ENCODE measurements around the gene PRSS21.

The PRSS21 gene

GRCh38 chr16:2803545-2804195, 13.4 kb upstream of the PRSS21 start:
- no peak for DNase-seq (ENCODE audit: low read depth in 1 of 2, low spot score in 1 of 2)

DNA sequence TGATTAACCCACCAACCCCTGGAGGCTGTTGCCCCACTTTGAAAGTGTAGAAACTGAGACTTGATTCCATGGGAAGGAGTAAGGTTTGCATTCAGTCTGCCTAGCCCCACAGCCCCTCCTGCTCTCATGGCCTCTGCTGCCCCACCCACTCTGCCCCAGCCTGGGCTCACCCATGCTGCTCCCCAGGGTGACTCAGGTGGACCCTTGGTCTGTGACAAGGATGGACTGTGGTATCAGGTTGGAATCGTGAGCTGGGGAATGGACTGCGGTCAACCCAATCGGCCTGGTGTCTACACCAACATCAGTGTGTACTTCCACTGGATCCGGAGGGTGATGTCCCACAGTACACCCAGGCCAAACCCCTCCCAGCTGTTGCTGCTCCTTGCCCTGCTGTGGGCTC, 12.3 kb upstream of the PRSS21 start:
- DNase-seq (ENCODE audit: low read depth in 1 of 2, low spot score in 1 of 2), result no peak

- no peak for DNase-seq (ENCODE audit: low read depth in 1 of 2, low spot score in 1 of 2)
These were observed 10.8 kb upstream of the PRSS21 start for GRCh38 chr16:2806286-2806685.

DNA sequence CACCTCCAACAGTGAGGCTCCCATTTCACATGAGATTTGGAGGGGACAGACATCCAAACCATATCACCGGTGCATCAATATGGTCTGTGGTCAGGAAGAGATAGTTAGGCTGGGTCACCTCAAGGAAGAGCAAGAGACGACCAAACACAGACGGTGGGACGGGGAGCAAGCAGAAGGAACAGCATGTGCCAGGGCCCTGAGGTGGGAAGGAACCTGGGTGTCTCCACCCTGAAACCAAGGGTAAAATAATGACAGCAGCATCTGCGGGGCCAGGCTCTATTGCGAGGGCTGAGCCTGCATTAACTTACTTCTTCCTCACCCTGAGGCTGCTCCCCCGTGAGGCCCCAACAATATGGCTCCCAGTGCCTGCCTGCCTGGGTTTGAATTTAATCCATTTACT, 8.9 kb upstream of the PRSS21 start:
- no peak for DNase-seq (ENCODE audit: low read depth in 1 of 2, low spot score in 1 of 2)

DNA sequence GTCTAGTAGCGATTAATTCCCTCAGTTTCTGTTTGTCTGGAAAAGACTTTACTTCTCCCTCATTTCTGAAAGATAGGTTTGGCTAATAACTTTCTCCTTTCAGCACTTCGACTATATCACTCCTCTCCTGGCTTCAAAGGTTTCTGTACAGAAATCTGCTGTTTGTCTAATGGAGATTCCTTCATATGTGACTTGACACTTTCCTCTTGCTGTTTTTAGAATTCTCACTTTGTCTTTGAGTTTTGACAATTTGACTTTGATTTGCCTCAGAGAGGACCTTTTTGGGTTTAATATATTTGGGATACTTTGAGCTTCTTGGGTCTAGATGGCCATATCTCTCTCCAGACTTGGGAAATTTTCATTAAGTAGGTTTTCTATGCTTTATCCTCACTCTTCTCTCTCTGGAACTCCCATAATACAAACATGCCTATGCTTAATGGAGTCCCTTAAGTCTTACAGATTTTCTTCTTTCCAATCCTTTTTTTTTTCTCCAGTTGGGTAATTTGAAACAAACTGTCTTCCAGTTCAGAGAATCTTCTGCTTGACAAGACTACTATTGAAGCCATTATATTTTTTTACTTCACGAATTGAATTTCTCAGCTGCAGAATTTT, 7.8 kb upstream of the PRSS21 start:
- no peak for DNase-seq (ENCODE audit: low read depth in 1 of 2, low spot score in 1 of 2)

- no peak for DNase-seq (ENCODE audit: low read depth in 1 of 2, low spot score in 1 of 2)
These were observed 6.4 kb upstream of the PRSS21 start for GRCh38 chr16:2810651-2811050.

GRCh38 chr16:2811703-2812471, 5.2 kb upstream of the PRSS21 start:
- DNase-seq (ENCODE audit: low read depth in 1 of 2, low spot score in 1 of 2), result no peak

GRCh38 chr16:2813771-2814221, 3.2 kb upstream of the PRSS21 start:
- DNase-seq (ENCODE audit: low read depth in 1 of 2, low spot score in 1 of 2), result no peak

- DNase-seq (ENCODE audit: low read depth in 1 of 2, low spot score in 1 of 2), result no peak
These were observed 2.3 kb upstream of the PRSS21 start for GRCh38 chr16:2814551-2815298.

DNA sequence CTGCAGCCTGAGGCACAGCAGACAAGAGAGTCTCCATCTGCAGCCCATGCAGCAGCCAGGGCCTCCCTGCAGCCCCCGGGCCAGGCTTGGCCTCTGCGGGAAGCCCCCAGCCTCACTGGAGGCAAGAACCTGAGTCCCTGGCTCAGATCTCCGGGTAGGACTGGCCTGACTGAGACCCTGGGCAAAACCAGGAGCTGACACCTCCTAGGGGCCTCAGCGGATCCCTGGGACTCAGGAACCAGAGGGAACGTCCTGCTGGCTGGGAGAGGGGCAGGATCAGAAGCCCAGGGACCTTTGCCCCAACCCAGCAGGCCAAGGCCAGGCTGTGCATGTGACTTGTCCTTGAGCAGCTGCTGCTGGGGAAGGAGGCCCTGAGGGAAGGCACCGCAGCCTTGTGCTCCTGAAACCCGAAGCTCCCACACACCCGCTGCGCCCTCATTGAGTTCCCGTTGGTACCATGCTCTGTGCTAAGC, 1.7 kb upstream of the PRSS21 start:
- no peak for DNase-seq (ENCODE audit: low read depth in 1 of 2, low spot score in 1 of 2)

DNA sequence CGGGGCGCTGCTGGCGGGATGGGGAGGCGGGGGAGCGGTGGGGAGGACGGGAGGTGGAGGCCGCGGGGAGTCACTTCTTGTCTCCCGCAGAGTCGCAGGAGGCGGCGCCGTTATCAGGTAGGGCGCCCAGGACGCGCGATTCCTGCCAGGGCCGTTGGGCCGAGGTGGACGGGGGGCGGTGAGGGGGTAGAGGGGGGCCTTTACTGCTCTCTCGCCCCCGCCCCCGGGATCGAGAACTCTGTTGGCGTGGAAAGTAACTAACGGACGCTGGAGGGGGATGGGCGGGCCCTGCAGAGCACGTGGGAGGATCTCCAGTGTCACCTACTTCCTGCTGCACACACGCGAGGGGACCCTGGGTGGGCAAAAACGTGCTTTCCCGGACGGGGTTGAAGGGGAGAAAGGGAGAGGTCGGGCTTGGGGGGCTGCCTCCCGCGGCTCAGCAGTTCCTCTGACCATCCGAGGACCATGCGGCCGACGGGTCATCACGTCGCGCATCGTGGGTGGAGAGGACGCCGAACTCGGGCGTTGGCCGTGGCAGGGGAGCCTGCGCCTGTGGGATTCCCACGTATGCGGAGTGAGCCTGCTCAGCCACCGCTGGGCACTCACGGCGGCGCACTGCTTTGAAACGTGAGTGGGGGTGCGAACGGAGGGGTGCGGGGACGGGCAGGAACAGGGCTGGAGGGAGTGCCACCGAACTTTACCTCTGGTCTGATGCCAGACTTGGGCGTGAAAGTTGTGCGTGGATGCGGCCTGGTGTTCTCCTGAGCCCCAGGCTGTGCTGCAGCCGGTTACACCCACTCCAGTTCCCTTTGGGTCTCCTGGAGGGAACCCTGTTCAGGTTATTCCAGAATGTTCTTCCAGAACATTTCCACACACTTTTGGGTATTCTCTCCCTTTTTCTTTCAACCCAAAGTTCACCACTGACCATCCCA, 569 bp downstream of the PRSS21 start:
- DNase-seq (ENCODE audit: low read depth in 1 of 2, low spot score in 1 of 2), result no peak

GRCh38 chr16:2818272-2818876, 1.3 kb downstream of the PRSS21 start:
- DNase-seq (ENCODE audit: low read depth in 1 of 2, low spot score in 1 of 2), result no peak

DNA sequence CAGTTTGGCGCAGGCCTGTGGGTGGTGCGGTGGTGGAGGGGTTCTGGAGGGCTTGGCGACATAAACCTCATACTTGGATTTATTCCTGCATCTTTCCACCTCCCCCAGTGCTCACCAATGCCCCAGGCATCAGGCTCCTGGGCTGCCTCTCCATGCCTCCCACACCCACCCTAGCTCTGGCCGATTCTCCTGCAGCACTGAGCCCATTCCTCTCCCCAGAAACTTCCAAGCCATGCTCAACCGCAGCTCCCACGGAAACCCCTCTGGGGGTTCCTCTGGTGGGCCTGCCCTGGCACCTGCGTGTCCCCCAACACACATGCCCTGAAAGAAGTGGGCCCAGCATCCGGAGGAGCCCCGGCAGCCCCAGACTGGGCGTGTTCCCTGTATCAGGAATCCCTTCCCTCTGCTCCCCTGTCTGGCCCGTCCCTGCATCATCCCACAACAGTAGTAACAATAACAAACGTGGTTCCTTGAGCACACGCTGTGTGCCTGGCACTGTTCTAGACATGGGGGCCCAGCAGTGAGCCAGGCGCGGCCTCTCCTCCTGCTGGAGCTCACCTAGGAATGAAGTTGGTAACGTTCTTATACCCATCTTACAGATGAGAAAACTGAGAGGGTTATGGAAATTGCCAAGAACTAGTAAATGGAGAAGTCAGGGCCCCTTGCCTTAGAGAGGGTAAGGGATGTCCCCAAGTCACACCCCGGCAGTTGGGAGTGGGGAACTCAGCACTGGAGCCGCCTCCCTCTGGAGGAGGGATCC, 2.3 kb downstream of the PRSS21 start:
- no peak for DNase-seq (ENCODE audit: low read depth in 1 of 2, low spot score in 1 of 2)

- no peak for DNase-seq (ENCODE audit: low read depth in 1 of 2, low spot score in 1 of 2)
These were observed 3.1 kb downstream of the PRSS21 start for GRCh38 chr16:2819939-2820835.

DNA sequence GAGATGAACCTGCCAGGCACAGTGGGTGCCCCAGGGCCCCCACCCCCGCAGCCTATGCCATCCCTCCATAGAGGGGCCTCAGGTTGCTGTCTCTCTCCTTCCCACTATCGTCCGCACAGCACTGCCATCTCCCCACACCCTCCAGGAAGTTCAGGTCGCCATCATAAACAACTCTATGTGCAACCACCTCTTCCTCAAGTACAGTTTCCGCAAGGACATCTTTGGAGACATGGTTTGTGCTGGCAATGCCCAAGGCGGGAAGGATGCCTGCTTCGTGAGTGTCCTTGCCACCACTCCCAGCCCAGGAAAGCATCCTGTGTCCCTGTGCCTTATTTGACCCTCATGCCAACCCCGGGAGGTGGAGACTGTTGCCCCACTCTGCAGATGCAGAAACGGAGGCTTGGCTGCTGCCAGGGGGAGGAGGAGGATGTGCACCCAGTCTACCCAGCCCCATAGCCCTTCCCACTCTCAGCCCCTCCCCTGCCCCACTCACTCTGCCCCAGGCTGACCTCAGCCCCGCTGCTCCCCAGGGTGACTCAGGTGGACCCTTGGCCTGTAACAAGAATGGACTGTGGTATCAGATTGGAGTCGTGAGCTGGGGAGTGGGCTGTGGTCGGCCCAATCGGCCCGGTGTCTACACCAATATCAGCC, 3.9 kb downstream of the PRSS21 start:
- no peak for DNase-seq (ENCODE audit: low read depth in 1 of 2, low spot score in 1 of 2)

DNA sequence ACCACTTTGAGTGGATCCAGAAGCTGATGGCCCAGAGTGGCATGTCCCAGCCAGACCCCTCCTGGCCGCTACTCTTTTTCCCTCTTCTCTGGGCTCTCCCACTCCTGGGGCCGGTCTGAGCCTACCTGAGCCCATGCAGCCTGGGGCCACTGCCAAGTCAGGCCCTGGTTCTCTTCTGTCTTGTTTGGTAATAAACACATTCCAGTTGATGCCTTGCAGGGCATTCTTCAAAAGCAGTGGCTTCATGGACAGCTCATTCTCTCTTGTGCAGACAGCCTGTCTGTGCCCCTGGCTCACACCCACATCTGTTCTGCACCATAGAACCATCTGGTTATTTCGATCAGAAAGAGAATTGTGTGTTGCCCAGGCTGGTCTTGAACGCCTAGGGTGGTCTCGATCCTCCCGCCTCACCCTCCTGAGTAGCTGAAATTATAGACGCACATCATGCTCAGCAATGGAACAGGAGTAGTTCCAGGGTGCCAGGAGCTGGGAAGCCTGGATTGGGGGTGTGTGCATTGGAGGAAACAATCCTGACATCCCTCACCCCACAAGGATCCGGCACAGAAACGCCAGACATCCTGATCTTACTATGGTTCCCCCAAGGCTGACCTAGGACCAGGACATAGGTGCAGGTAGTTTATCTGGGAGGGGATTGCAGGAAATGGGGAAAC, 4.6 kb downstream of the PRSS21 start:
- DNase-seq (ENCODE audit: low read depth in 1 of 2, low spot score in 1 of 2), result no peak

DNA sequence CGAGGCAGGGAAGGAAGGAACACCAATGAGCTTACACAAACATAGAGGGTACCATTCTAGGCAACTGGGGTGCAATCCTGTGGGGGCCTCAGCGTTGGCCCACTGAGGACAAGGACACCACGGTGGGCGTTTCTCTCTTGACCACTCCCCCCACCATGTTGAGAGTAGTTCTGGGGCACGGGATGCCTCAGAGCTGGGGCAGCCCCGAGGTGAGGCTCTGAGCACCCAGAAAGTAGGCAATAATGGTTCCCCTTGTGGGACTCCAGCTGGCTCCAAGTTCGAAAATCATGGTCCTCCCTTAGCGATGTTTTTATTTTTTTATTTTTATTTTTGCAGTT, 5.1 kb downstream of the PRSS21 start:
- no peak for DNase-seq (ENCODE audit: low read depth in 1 of 2, low spot score in 1 of 2)

Data from activated CD4-positive, alpha-beta T cell treated with anti-CD3 and anti-CD28 coated beads, Interleukin-2, amount 50 U/mL, for 24 hours (primary cell).